VCaP (cell line): ENCODE measurements around the gene KCNQ2.

ENCODE experiments used
- H3K27ac ChIP-seq: fragments of 450-650 bp; 2 replicates; pipeline ENCODE4 v1.5.1; 2017
- TF ChIP-seq, protein P1 (sequence below): fragments of 450-650 bp; conservative IDR thresholded peaks from 2 replicates; pipeline ENCODE4 v1.5.1; 2017; ENCODE audit warnings: mild to moderate bottlenecking, moderate library complexity

The KCNQ2 gene

GRCh38 chr20:63495741-63496595 is 23.5 kb upstream of the KCNQ2 start:
- peak overlapping the region; percentile 93 for H3K27ac ChIP-seq
- TF ChIP-seq, protein P1, sequence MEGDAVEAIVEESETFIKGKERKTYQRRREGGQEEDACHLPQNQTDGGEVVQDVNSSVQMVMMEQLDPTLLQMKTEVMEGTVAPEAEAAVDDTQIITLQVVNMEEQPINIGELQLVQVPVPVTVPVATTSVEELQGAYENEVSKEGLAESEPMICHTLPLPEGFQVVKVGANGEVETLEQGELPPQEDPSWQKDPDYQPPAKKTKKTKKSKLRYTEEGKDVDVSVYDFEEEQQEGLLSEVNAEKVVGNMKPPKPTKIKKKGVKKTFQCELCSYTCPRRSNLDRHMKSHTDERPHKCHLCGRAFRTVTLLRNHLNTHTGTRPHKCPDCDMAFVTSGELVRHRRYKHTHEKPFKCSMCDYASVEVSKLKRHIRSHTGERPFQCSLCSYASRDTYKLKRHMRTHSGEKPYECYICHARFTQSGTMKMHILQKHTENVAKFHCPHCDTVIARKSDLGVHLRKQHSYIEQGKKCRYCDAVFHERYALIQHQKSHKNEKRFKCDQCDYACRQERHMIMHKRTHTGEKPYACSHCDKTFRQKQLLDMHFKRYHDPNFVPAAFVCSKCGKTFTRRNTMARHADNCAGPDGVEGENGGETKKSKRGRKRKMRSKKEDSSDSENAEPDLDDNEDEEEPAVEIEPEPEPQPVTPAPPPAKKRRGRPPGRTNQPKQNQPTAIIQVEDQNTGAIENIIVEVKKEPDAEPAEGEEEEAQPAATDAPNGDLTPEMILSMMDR = peak; percentile 99

DNA sequence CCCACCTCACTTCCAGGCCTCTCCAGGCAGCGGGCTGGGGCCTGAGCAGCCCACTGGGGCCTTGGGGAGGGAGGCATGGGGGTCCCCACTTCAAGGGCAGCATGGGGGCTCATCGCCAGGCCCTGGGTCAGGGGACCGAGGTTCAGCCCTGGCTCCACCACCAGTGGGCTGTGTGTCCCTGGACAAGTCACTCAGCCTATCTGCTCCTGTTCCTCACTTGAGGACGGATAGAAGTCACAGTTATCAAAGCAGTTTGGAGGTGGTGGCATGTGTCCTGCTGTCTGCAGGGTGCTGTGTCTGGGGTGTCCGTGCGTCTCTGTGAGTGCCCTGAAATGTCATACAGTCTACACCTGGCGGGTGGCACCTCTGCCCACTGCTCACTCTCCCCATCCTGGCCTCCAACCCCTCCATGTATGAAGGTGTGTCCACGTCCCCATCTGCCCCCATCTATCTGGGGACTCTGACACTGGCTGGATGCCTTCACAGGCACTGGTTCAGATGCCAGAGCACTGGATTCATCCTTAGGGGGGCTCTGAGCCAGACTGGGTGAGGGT is 22.8 kb upstream of the KCNQ2 start:
- H3K27ac ChIP-seq = no peak overlapping the region; the same call in 1 of the 2 replicates
- TF ChIP-seq, protein P1 = no peak

- no peak overlapping the region; the same call in 1 of the 2 replicates for H3K27ac ChIP-seq
- TF ChIP-seq, protein P1 = no peak
These were observed 22.1 kb upstream of the KCNQ2 start for GRCh38 chr20:63494420-63495166.

DNA sequence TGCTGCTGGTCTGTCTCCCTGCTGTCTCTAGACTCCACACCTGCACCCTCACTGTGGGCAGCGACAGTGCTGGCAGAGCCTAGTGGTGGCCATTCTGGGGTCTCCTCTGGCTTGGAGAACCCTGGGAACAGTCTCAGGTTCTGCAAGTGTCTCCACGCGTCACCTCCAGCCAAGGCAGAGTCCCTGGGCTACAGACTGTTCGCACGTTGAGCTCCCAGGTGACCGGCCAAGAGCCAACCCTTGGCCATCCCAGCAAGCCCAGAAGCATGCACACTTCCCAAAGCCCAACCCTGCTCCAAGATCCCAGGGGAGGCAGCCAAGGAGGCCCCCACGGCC is 21.6 kb upstream of the KCNQ2 start:
- H3K27ac ChIP-seq = no peak overlapping the region
- TF ChIP-seq, protein P1 = no peak

- H3K27ac ChIP-seq = no peak overlapping the region
- TF ChIP-seq, protein P1 = no peak
These were observed 21.1 kb upstream of the KCNQ2 start for GRCh38 chr20:63493563-63494020.

DNA sequence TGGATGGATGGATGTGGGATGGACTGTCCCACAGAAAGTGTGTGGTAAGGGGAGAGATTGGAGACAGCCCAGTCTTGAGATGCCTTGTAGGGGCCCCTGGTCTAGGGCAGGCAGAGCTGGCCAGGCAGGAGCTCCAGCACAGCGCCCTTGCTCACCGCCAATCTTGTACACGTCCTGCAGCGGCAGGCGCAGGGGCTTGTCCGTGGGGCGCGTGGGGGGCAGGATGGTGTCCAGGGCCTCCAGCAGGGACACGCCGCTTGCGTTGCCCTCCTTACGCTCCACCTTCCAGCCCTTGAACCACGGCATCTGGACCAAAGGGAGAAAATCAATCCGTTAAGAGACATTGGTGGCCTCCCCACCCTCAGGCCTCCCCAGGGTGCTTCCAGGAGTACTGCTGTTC is 20.5 kb upstream of the KCNQ2 start:
- no peak overlapping the region for H3K27ac ChIP-seq
- TF ChIP-seq, protein P1 = no peak

DNA sequence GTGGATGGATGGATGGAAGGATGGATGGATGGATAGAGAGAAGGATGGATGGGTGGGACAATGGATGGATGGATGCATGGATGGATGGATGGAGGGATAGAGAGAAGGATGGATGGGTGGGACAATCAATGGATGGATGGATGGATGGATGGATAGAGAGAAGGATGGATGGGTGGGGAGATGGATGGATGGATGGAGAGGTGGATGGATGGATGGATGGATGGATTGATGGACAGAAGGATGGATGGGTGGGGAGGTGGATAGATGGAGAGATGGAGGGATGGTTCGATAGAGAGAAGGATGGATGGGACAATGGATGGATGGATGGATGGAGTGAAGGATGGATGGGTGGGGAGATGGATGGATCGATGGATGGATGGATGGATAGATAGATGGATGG is 20.1 kb upstream of the KCNQ2 start:
- TF ChIP-seq, protein P1 = no peak
- no peak overlapping the region for H3K27ac ChIP-seq
